DMS79 (cell line): ENCODE measurements around the gene MBD5.
"Not testable (repeated sequence)": the region's sequence is repeated elsewhere in the genome, so short reads cannot be mapped to it uniquely, and the experiment has no call there.

ENCODE experiments used
- DNase-seq: peaks from one replicate; lab custom pipeline; 2025; lab: John Stamatoyannopoulos, UW

The MBD5 gene

GRCh38 chr2:148021059-148021861, at the start of gene MBD5:
TSS of gene MBD5 (plus strand) at chr2:148021091.
- peak; percentile 43 for DNase-seq

- no peak for DNase-seq
These were observed 44.8 kb upstream of the MBD5 start for GRCh38 chr2:147976102-147976501.

GRCh38 chr2:147977679-147978078, 43.2 kb upstream of the MBD5 start:
- DNase-seq: no peak

GRCh38 chr2:147980940-147981528, 39.9 kb upstream of the MBD5 start:
- DNase-seq: no peak

GRCh38 chr2:147989102-147989501, 31.8 kb upstream of the MBD5 start:
- DNase-seq: no peak

GRCh38 chr2:147989809-147990403, 31.0 kb upstream of the MBD5 start:
- no peak for DNase-seq

GRCh38 chr2:147994965-147995364, 25.9 kb upstream of the MBD5 start:
- not testable (repeated sequence) for DNase-seq

GRCh38 chr2:147996828-147997227, 24.1 kb upstream of the MBD5 start:
- no peak for DNase-seq

- DNase-seq: no peak
These were observed 22.7 kb upstream of the MBD5 start for GRCh38 chr2:147998203-147998602.

- no peak for DNase-seq
These were observed 21.8 kb upstream of the MBD5 start for GRCh38 chr2:147999126-147999525.

GRCh38 chr2:148000095-148000494, 20.8 kb upstream of the MBD5 start:
- no peak for DNase-seq

GRCh38 chr2:148002420-148002819, 18.5 kb upstream of the MBD5 start:
- not testable (repeated sequence) for DNase-seq

- DNase-seq: no peak
These were observed 14.5 kb upstream of the MBD5 start for GRCh38 chr2:148006249-148007007.

GRCh38 chr2:148007219-148007900, 13.5 kb upstream of the MBD5 start:
- DNase-seq: no peak

GRCh38 chr2:148008411-148008810, 12.5 kb upstream of the MBD5 start:
- not testable (repeated sequence) for DNase-seq

GRCh38 chr2:148013876-148014275, 7.0 kb upstream of the MBD5 start:
- no peak for DNase-seq

- no peak for DNase-seq
These were observed 6.3 kb upstream of the MBD5 start for GRCh38 chr2:148014616-148015015.

GRCh38 chr2:148020111-148021058, 506 bp upstream of the MBD5 start, which contains the start of gene ORC4:
TSS of gene ORC4 (minus strand) at chr2:148020737. CDS start at chr2:147975958, 44,779 bp downstream.
- DNase-seq: peak; percentile 99

GRCh38 chr2:148021886-148022285, 995 bp downstream of the MBD5 start:
- DNase-seq: no peak

- DNase-seq: no peak
These were observed 1.5 kb downstream of the MBD5 start for GRCh38 chr2:148022351-148022750.

- no peak for DNase-seq
These were observed 2.0 kb downstream of the MBD5 start for GRCh38 chr2:148022882-148023281.
